Panc1 (cell line): ENCODE measurements around the gene MYBPHL.

Experiments used
- POLR2AphosphoS5 ChIP-seq: IDR thresholded peaks from 2 replicates; pipeline ENCODE4 v1.6.1; 2012; ENCODE audit warnings: mild to moderate bottlenecking, low read depth, low read length, moderate library complexity
- TF ChIP-seq, protein P1 (sequence below): fragments of 450-650 bp; IDR thresholded peaks from 2 replicates; pipeline ENCODE4 v1.5.1; 2017; ENCODE audit warnings: mild to moderate bottlenecking

DNA sequence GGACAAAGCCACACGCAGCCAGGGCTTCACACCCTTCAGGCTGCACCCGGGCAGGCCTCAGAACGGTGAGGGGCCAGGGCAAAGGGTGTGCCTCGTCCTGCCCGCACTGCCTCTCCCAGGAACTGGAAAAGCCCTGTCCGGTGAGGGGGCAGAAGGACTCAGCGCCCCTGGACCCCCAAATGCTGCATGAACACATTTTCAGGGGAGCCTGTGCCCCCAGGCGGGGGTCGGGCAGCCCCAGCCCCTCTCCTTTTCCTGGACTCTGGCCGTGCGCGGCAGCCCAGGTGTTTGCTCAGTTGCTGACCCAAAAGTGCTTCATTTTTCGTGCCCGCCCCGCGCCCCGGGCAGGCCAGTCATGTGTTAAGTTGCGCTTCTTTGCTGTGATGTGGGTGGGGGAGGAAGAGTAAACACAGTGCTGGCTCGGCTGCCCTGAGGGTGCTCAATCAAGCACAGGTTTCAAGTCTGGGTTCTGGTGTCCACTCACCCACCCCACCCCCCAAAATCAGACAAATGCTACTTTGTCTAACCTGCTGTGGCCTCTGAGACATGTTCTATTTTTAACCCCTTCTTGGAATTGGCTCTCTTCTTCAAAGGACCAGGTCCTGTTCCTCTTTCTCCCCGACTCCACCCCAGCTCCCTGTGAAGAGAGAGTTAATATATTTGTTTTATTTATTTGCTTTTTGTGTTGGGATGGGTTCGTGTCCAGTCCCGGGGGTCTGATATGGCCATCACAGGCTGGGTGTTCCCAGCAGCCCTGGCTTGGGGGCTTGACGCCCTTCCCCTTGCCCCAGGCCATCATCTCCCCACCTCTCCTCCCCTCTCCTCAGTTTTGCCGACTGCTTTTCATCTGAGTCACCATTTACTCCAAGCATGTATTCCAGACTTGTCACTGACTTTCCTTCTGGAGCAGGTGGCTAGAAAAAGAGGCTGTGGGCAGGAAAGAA, 32.0 kb downstream of the MYBPHL start:
- no peak for TF ChIP-seq POLR2AphosphoS5
- TF ChIP-seq, protein P1, sequence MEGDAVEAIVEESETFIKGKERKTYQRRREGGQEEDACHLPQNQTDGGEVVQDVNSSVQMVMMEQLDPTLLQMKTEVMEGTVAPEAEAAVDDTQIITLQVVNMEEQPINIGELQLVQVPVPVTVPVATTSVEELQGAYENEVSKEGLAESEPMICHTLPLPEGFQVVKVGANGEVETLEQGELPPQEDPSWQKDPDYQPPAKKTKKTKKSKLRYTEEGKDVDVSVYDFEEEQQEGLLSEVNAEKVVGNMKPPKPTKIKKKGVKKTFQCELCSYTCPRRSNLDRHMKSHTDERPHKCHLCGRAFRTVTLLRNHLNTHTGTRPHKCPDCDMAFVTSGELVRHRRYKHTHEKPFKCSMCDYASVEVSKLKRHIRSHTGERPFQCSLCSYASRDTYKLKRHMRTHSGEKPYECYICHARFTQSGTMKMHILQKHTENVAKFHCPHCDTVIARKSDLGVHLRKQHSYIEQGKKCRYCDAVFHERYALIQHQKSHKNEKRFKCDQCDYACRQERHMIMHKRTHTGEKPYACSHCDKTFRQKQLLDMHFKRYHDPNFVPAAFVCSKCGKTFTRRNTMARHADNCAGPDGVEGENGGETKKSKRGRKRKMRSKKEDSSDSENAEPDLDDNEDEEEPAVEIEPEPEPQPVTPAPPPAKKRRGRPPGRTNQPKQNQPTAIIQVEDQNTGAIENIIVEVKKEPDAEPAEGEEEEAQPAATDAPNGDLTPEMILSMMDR, result no peak
